ENCODE results near the gene CXCL3. TPM values are rescaled to one million over a fixed set of nuclear protein-coding genes. Genes with fewer than 3 reads are reported as not detected.

Gene CXCL3
- total and polyA plus RNA-seq, 4 donors: 0.07 to 0.96 (median 0.63) TPM

DNA sequence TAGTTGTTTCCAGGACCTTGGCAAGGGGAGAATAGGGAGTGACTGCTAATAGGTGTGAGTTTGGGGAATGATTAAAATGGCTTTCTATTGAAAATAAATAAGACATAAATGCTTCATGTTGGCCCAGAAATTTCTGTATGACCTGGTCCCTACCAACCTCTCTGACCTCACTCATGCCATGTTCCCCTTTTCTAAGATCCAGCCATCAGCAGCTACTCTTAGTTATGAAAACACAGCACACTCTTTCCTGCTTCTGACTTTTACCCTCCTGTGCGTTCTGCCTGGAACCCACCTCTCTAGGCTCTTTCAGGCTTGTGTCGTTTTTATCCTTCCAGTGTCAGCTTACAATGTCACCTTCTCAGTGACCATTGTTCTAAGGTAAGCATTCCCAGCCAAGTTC lies 25.2 kb downstream of the CXCL3 start:
- Histone ChIP-seq H3K27me3 (ENCODE audit: control insufficient read depth in 4 of 4, insufficient read depth in 4 of 4, low read length in 3 of 4) (no peaks in the 10 kb centered on the region), H3K9me3 (ENCODE audit: control insufficient read depth in 4 of 4, low read length in 3 of 4) (no peaks in the 10 kb centered on the region), H3K4me3 (ENCODE audit: low read depth in 1 of 3, low read length in 3 of 3) (no peak overlapping the region), H3K27ac (ENCODE audit: low read depth in 1 of 2, low read length in 2 of 2) (no peak overlapping the region), H3K9ac (ENCODE audit: low read depth in 1 of 2, low read length in 2 of 2) (no peak overlapping the region), H3K36me3 (ENCODE audit: control insufficient read depth in 4 of 4, insufficient read depth in 3 of 4, low read depth in 1 of 4, low read length in 3 of 4) (no peaks in the 10 kb centered on the region), H3K4me1 (ENCODE audit: control insufficient read depth in 4 of 4, insufficient read depth in 4 of 4, low read length in 3 of 4) (no peaks in the 10 kb centered on the region)
- WGBS: 58% methylated on average over 2 of the region's 2 CpGs
- no peak for TF ChIP-seq GABPA (IDR thresholded peaks at IDR 0.05 in 1 of 2, conservative IDR thresholded peaks at IDR 0.05 in 1 of 2)
- no peak for TF ChIP-seq FOXA2 (IDR thresholded peaks at IDR 0.05)
- no peak for TF ChIP-seq JUND (IDR thresholded peaks at IDR 0.05)
- TF ChIP-seq, protein P1, sequence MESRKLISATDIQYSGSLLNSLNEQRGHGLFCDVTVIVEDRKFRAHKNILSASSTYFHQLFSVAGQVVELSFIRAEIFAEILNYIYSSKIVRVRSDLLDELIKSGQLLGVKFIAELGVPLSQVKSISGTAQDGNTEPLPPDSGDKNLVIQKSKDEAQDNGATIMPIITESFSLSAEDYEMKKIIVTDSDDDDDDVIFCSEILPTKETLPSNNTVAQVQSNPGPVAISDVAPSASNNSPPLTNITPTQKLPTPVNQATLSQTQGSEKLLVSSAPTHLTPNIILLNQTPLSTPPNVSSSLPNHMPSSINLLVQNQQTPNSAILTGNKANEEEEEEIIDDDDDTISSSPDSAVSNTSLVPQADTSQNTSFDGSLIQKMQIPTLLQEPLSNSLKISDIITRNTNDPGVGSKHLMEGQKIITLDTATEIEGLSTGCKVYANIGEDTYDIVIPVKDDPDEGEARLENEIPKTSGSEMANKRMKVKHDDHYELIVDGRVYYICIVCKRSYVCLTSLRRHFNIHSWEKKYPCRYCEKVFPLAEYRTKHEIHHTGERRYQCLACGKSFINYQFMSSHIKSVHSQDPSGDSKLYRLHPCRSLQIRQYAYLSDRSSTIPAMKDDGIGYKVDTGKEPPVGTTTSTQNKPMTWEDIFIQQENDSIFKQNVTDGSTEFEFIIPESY (IDR thresholded peaks at IDR 0.05): no peak
- no peak for TF ChIP-seq MAX (IDR thresholded peaks at IDR 0.05)
- no peak for TF ChIP-seq FOXA1 (IDR thresholded peaks at IDR 0.05)
- TF ChIP-seq NR2F2 (IDR thresholded peaks at IDR 0.05): no peak
- no peak for TF ChIP-seq HNF4A (conservative IDR thresholded peaks at IDR 0.05)
- no peak for TF ChIP-seq SP1 (IDR thresholded peaks at IDR 0.05)
- no peak for TF ChIP-seq ATF3 (IDR thresholded peaks at IDR 0.05)
- TF ChIP-seq EGR1 (IDR thresholded peaks at IDR 0.05; ENCODE audit: low read depth in 2 of 2): no peak
- no peak for TF ChIP-seq YY1 (IDR thresholded peaks at IDR 0.05)
- TF ChIP-seq TAF1 (conservative IDR thresholded peaks at IDR 0.05): no peak
- no peak for TF ChIP-seq RXRA (IDR thresholded peaks at IDR 0.05)
- DNase-seq (ENCODE audit: low spot score): no peak

- Histone ChIP-seq H3K4me3 (ENCODE audit: low read depth in 1 of 3, low read length in 3 of 3) (no peak overlapping the region), H3K4me1 (ENCODE audit: control insufficient read depth in 4 of 4, insufficient read depth in 4 of 4, low read length in 3 of 4) (no peaks in the 10 kb centered on the region), H3K27me3 (ENCODE audit: control insufficient read depth in 4 of 4, insufficient read depth in 4 of 4, low read length in 3 of 4) (no peaks in the 10 kb centered on the region), H3K27ac (ENCODE audit: low read depth in 1 of 2, low read length in 2 of 2) (no peak overlapping the region), H3K36me3 (ENCODE audit: control insufficient read depth in 4 of 4, insufficient read depth in 3 of 4, low read depth in 1 of 4, low read length in 3 of 4) (no peaks in the 10 kb centered on the region), H3K9me3 (ENCODE audit: control insufficient read depth in 4 of 4, low read length in 3 of 4) (no peaks in the 10 kb centered on the region), H3K9ac (ENCODE audit: low read depth in 1 of 2, low read length in 2 of 2) (no peak overlapping the region)
- no peak for DNase-seq (ENCODE audit: low spot score)
- WGBS: 82% methylated on average over 4 of the region's 4 CpGs
- TF ChIP-seq SP1 (IDR thresholded peaks at IDR 0.05) (no peak), YY1 (IDR thresholded peaks at IDR 0.05) (no peak), NR2F2 (IDR thresholded peaks at IDR 0.05) (no peak), HNF4A (conservative IDR thresholded peaks at IDR 0.05) (no peak), EGR1 (IDR thresholded peaks at IDR 0.05; ENCODE audit: low read depth in 2 of 2) (no peak), TAF1 (conservative IDR thresholded peaks at IDR 0.05) (no peak)
Observed at GRCh38 chr4:74012130-74012529, 26.4 kb downstream of the CXCL3 start.

DNA sequence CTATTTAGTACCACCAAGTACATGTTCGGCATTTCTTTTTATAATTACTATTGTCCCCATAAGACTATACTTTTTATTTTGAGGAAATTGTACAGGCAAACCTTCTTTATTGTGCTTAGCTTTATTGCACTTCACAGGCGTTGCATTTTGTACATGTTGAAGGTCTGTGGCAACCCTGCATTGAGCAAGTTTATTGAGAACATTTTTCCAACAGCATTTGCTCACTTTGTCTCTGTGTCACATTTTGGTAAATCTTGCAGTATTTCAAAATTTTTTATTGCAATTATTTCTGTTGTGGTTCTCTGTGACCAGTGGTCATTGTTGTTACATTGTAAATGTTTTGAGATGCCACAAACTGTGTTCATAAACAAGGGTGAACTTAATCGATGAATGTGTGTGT lies 29.2 kb downstream of the CXCL3 start:
- TF ChIP-seq NR2F2 (IDR thresholded peaks at IDR 0.05): no peak
- TF ChIP-seq RXRA (IDR thresholded peaks at IDR 0.05): no peak
- TF ChIP-seq HNF4G (IDR thresholded peaks at IDR 0.05): no peak
- no peak overlapping the region for H3K4me3 ChIP-seq (ENCODE audit: low read depth in 1 of 3, low read length in 3 of 3)
- H3K4me1 ChIP-seq (ENCODE audit: control insufficient read depth in 4 of 4, insufficient read depth in 4 of 4, low read length in 3 of 4): no peaks in the 10 kb centered on the region
- H3K27me3 ChIP-seq (ENCODE audit: control insufficient read depth in 4 of 4, insufficient read depth in 4 of 4, low read length in 3 of 4): no peaks in the 10 kb centered on the region
- no peak overlapping the region for H3K9ac ChIP-seq (ENCODE audit: low read depth in 1 of 2, low read length in 2 of 2)
- 82% methylated on average over 3 of the region's 3 CpGs for WGBS
- H3K9me3 ChIP-seq (ENCODE audit: control insufficient read depth in 4 of 4, low read length in 3 of 4): no peaks in the 10 kb centered on the region
- DNase-seq (ENCODE audit: low spot score): no peak
- H3K36me3 ChIP-seq (ENCODE audit: control insufficient read depth in 4 of 4, insufficient read depth in 3 of 4, low read depth in 1 of 4, low read length in 3 of 4): no peaks in the 10 kb centered on the region
- H3K27ac ChIP-seq (ENCODE audit: low read depth in 1 of 2, low read length in 2 of 2): no peak overlapping the region

Data from liver (tissue), 9 donors.